Activated T-cell treated with anti-CD3 and anti-CD28 coated beads for 1 hour (primary cell): ENCODE measurements around the gene TBC1D5.
"Not testable (repeated sequence)": the region's sequence is repeated elsewhere in the genome, so short reads cannot be mapped to it uniquely, and the experiment has no call there.

Experiments
- DNase-seq: peaks from one replicate; pipeline ENCODE4 v3.0.0-alpha.2; 2020; ENCODE audit warnings: low read depth

Gene TBC1D5

DNA sequence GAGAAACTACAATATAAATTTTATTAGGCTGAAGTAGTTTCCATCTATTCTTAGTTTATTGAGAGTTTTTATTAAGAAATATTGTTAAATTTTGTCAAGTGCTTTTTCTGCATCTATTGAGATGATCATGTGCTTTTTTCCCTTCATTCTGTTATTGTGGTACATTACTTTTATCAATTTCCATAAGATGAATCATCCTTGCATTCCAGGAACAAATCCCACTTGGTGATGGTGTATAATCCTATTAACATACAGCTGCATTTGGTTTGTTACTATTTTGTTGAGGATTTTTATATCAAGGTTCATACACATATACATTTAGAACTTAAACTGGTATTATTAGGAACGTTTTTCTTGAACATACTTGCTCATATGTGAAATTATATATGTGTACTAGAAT is 199.8 kb downstream of the TBC1D5 start:
- DNase-seq, result no peak

DNA sequence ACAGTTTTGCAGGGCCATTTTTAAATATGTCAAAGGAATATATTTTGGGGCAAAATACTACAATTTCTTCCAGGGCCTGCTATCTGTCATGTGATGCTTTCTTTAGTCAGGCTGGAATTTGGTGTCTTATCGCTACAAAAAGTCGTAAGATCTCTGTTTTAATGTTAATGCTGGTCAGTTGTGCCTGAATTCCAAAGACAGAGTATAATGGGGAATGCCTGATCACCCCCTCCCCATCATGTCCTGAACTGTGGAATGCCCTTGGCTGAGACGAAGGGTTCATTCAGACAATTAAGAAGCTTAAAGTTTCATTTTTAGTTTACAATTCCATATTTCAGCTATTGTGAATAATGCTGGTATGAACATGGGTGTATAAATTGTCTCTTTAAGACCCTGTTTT is 203.0 kb downstream of the TBC1D5 start:
- DNase-seq, result no peak

DNA sequence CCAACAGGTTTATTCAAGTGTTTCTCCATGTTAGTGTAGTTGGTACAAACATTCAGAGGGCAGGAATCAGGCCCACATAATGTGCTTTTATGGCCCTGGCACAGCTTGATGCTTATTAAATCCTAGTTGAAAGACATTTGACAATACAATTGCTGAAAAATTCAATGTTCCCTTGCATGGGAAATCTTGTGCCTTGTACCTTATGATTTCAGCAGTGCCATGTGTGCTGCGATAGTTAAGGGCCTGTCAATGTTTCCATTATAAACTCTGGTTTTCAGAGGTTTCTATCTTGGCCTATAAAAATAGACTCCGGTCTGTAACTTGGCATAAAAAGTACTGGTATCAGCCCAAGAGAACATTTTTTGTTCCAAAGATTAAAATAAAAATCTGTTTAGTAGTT is 207.2 kb downstream of the TBC1D5 start:
- DNase-seq, result no peak

DNA sequence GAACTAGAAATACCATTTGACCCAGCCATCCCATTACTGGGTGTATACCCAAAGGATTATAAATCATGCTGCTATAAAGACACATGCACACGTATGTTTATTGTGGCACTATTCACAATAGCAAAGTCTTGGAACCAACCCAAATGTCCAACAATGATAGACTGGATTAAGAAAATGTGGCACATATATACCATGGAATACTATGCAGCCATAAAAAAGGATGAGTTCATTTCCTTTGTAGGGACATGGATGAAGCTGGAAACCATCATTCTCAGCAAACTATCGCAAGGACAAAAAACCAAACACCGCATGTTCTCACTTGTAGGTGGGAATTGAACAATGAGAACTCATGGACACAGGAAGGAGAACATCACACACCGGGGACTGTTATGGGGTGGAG is 210.0 kb downstream of the TBC1D5 start:
- DNase-seq, result not testable (repeated sequence)

DNA sequence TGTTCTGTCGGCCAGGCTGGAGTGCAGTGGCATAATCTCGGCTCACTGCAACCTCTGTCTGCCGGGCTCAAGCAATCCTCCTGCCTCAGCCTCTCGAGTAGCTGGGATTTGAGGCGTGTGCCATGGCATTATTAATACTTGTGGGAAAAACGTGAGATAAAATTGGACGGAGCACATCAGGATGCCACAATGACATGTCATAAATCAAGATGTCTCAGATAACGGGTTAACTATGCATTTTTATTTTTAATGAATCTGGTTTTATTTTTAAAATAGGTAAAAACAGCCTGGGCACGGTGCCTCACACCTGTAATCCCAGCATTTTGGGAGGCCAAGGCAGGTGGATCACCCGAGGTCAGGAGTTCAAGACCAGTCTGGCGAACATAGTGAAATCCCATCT is 212.8 kb downstream of the TBC1D5 start:
- DNase-seq, result no peak

DNA sequence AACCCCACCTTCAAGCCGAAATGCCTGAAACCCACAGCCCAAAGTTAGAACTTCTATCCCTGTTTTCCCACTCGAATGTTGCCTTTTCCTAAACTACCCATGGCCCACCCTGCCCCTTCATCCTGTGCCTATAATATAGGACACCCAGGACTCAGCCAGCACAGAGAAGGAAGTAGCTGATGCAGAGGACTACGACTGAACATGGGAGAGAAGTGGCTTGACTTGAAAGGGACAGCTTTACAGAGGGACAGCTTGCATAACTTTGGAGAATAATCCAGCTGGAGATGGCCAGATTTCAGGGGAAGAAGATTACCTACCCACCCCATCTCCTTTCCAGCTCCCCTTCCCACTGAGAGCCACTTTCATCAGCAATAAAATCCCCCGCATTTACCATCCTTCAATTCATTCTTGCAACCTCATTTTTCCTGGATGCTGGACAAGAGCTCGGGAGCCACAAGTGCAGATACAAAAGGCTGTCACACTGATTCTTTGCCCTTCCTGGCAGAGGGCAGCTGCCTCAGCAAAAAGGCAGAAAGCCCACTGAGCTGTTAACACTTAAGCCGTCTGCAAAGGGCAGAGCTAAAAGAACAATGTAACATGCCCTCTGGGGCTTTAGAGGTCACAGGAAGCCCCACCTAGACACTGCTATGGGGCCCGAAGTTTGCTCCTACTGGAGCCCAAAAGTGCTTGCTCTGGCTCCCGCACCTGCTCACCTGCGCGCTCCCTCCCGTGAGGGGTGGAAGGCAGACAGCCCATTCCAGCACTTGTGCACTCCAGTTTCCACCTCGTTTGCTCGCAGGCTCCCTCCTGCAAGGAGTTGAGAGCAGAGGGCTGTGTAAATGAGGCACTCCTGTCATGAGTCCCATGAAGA is 224.0 kb downstream of the TBC1D5 start:
- no peak for DNase-seq

DNA sequence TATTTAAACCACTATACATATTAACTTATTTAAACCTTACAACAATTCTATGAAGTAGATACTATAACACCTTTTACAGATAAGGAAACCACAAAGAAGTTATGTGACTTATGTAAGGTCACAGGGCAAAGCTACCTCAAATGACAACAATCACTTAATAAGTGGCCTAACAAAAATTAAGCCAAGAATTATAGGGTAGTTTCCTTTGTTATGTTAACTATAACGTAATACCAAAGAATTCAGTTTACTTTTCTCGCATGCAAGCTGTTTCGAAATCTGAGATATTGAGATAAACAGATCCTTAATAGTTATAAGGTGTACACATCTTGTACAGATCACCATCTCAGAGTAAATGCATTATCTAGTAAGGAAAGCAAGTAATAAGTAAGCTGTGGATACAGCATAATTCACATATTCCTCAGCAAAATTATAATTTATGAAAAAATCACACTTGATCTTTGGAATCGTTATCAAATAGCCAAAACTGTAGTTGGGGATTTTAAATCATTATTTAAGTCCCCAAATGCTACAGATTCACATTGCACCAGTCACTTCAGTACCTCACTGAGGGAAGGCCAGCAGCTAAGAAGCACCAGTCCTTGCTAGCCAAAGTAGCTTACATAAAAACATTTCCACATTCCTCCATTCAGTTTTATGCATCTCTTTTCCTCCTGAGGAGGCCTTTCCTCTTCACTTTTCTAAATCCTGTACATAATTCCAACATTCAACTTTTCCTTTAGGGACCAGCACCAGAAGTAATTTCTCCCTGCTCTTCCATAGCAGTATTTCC is 226.8 kb downstream of the TBC1D5 start:
- DNase-seq, result no peak

DNA sequence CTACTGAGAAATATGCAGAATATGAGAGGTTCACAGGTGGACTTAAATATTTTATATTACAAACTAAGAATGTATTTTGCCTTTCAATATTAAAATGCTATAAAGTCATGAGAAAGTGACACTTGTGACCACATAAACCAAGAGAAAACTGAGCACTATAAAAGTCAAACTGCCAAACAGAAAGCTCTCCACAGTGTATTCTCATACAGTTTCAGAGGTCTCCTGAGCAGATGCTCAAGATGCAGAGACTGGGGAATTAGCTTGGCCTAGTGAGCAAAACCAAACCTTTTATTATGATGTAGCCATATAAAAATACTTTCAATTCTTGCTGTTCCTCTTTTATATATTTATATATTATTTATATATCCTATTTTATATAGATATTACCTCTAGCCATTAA is 227.8 kb downstream of the TBC1D5 start:
- no peak for DNase-seq

DNA sequence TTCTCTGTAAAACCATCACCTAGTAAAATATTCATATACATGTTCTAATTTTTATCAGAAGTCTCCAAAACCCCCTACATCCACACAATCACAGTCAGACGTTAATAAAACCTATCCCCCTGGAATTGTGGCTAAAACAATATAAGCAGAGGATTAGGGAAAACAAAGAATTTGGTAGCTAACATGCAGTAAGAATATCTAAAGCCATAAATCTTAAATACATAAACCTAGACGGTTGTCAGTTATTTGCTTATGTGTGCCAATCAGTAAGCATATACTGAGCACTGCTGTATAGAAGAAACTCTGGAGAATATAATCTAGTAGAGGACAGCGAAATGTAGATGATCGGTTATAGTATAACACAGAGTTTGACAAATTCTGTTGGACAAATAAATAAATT is 232.2 kb downstream of the TBC1D5 start:
- no peak for DNase-seq

DNA sequence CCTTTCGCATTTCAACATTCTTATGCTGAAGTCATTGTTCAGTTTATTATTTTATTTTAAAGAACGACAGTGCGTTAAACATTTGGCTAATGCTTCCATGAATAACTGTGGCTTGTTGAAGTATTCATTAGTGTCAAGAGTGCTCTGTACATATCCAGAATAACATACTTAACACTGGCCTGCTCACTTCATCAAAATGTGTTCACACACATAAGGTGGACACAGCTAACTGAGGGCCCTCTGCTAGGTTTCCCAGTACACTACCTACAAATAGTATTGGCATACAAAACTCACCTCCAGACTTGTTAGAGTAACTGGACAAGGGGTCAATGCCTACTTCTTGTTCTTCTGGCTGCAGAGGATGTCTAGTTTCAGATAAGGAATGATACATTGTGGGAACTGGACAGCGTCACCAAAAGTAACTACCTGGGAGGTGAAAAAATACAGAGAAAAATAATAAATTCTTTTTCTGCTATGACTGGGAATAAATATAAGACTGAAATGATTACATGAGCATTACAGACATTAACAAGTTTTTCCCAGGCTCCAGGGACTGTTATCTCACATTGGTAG is 234.2 kb downstream of the TBC1D5 start:
- DNase-seq, result no peak

DNA sequence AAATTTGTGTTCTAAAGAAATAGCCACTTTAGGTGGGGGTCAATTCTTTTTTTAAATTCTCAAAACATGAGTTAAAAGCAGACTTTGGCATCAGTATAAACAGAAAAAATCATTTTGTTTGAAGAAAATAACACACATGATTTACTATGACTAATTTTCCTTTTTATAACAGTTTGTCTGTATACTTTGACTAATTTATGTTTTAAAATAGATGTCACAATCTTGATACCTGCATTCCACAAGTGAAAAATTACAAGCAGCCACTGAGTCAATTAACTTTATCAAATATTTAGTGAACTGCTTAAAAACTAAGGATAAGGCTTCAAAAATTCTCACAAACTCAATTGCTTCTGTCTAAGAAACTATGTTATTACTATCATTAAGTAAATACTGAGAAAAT is 235.0 kb downstream of the TBC1D5 start:
- no peak for DNase-seq

DNA sequence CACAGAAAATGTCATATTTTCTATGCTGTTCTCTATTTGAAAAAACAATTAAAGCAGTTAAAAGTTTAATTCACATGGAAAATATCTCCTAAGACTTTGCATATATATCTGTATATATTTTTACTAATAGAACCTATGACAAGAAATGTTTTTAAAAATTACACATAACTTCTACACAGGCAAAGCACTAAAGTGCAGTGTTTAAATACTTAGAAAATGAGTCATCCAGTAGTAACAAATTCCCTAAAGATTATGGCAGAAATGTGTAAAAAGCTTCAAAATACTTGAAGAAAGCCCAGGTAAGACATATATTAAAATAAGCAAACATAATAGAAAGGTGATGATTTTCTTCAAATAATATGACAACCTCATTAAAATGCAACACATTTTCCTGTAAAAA is 236.6 kb downstream of the TBC1D5 start:
- DNase-seq, result no peak

DNA sequence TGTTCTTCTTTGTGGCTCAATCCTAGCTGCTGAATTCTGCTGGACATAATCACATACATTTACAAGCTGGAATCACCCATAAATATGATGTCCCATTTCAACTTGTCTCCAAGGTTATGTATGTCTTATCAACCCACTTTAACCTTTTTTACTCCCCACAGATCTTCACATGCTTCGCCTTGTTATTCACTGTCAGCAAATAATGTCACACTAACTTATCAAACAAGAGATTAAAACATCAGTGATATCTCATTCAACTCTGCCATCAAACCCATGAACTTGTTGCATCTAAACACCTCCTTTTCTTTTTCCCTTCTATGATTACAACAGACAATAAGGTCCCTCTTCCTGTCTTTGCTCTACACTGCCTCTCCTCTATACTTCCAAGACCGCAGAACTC is 240.7 kb downstream of the TBC1D5 start:
- no peak for DNase-seq

DNA sequence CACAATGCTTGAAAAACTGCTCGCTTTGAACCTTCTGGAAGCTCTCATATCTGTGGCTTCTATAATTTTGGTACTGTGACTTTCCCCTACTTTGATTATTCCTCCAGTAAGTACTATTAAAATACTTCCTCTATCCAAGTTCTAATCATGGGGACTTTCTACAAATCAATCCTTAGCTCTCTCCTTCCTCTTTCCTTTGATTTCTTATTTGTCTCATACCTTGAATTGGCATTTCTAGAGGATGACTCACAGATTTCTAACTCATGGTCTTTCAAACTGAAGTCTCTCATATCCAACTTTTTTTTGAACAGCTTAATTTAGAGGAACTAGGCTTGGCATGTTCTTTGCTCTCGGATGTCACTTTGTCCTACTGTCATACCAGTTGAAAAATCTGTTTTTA is 241.8 kb downstream of the TBC1D5 start:
- no peak for DNase-seq

DNA sequence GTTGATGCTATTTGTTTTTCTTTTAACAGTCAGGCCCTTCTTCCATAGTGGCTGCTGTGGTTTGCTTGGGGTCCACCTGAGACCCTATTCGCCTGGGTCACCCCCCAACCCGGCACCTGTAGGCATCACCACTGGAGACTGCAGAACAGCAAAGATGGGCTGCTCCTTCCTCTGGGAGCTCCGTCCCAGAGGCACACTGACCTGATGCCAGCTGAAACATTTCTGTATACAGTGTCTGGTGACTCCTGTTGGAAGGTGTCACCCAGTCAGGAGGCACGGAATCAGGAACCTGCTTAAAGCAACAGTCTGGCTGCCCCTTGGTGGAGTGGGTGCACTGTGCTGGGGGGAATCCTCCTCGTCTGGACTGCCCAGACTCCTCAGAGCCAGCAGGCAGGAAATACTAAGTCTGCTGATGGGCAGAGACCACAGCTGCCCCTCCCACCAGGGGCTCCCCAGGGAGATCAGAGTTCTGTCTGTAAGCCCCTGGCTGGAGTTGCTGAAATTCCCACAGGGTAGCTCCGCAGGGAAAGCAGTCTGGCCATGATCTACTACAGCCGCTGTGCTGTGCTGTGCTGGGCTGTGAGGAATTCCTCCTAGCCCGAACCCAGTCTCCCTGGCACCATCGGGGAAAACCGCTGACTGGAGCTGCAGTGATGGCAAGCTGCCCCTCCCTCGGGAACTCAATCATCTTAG is 248.2 kb downstream of the TBC1D5 start:
- no peak for DNase-seq

DNA sequence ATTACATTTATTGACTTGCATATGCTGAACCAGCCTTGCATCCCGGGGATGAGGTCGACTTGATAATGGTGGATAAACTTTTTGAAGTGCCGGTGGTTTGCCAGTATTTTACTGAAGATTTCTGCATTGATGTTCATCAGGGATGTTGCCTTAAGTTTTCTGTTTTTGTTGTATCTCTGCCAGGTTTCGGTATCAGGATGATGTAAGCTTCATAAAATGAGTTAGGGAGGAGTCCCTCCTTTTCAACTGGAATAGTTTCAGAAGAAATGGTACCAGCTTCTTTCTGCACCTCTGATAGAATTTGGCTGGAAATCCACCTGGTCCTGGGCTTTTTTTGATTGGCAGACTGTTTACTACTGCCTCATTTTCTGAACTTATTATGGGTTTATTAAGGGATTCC is 250.8 kb downstream of the TBC1D5 start:
- no peak for DNase-seq

DNA sequence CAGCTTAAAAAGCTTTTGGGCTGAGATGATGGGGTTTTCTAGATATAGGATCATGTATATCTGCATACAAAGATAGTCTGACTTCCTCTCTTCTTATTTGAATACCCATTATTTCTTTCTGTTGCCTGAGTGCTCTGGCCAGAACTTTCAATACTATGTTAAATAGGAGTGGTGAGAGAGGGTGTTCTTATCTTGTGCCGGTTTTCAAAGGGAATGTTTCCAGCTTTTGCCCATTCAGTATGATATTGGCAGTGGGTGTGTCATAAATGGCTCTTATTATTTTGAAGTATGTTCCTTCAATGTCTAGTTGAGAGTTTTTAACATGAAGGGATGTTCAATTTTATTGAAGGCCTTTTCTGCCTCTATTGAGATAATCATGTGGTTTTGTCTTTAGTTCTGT is 251.2 kb downstream of the TBC1D5 start:
- DNase-seq, result not testable (repeated sequence)

DNA sequence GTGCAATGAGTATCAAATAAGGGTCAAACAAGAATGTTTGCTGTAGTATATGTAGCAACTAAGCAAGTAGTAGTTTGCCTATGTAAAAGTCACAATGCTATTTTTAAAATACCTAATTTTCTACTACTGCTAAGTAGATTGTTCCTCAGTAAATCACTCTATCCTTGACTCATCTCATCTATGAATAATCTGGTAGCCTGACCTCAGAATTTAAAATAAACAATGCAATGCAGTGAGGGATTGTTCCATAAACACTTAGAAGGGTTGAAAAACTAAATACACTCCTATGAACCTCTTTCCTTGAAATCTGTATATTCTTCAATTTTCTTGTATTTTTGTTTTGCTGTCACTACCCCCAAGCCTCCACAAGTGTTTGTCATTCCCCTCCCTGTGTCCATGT is 253.3 kb downstream of the TBC1D5 start:
- DNase-seq, result no peak

DNA sequence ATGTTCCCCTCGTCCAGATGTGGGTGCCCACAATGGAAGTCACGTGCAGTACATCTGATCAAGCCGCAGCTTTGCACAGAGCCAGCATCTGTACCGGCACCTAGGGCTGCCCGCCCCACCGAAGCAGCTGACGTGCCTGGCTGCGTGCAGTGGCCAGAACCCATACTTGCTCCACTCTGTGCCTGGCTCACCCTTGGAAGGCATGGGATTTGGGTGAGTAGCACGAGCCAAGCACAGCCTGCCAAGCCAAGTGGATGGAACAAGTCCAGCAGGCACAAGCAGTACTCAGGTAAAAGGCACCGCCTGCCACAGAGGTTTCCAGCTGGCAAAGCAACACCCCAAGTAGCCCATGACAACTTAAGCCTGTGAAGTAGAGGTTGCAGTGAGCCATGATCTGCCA is 261.3 kb downstream of the TBC1D5 start:
- DNase-seq, result no peak

DNA sequence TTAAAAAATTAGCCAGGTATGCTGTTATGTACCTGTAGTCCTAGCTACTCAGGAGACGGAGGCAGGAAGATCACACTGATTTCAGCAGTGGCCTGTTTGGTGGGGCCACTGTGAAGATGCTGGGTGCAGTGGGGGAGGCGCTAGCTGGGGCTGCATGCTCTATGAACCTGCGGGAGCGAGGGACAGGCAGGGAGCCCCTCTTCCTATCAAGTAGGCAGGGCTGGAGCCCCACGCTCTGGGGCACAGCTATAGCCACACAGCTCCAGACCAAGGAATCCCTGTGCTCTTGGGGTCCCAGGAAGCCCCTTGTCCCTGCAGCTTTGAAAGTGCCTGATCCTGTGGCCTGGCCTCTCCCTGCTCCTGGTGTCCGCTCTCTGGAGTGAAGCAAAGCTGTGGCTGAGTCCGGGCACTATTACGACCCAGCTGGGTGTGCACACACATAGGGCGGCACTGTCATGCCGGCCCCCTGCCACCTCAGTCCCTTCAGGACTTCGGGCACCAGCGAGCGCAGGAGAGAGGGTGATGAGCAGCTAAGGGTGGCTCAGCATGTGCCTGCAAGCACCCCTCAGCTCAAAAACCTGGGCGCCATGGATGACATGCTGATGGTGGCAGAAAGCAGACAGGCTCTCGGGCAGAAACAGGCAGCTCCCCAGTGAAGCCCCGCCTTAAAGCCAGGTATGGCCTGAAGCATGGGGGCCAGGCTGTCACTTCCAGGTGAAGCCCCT is 262.6 kb downstream of the TBC1D5 start:
- no peak for DNase-seq

DNA sequence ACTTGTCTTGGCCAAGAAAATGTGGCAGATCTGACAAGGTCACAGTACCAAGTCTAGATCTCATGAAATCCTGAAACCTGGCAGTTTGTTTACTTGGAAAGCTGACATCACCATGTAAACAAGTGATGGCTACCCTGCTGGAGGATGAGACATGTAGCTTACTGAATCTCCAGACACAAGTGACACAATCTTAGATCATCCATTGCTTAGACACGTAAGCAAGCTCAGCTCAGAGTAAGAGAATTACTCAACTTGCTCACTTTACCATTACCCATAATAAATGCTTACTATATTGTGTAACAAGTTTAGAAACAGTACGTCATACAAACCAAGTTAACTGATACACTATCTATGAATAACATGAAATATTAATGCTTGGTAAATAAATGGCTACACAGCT is 263.8 kb downstream of the TBC1D5 start:
- DNase-seq, result no peak

DNA sequence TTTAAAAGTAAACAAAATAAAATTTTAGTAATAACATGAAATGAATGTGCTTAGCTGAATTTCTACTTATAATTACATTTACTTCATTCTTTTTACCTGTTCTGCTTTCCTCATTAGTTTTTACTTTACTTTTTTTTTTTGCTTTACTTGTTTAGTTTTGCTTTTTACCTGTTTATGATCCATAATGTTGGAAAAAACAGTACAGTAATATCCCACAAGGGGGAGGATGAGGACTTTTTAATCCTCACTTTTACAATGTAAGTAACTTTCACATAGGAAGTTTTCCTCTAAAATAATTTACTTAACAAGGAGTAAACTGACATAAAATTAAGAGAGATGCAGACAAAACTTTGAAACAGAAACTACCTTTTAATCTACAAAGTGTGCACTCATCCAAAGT is 268.7 kb downstream of the TBC1D5 start:
- no peak for DNase-seq
